ENCODE measurements around the gene AKAP7. TPM values are rescaled to one million over a fixed set of nuclear protein-coding genes. Genes with fewer than 3 reads are reported as not detected.

Gene AKAP7
- polyA plus RNA-seq, 1 donor (not counting 4 experiments of a cell fraction or from before 2014, with no cell fraction given) = 1.7 TPM

- TF ChIP-seq CTCF (optimal IDR thresholded peaks at IDR 0.05 in 1 of 3, IDR thresholded peaks at IDR 0.05 in 1 of 3, conservative IDR thresholded peaks at IDR 0.05 in 1 of 3; ENCODE audit: extremely low read depth in 1 of 3, insufficient read depth in 2 of 3, low read length in 3 of 3) (no peak), EZH2 (IDR thresholded peaks at IDR 0.05; ENCODE audit: low read length) (no peak)
- Histone ChIP-seq H3K79me2 (ENCODE audit: control insufficient read depth, insufficient read depth, low read length) (no peaks in the 10 kb centered on the region), H3K4me1 (ENCODE audit: control insufficient read depth, extremely low read depth, insufficient read depth, low read length) (no peaks in the 10 kb centered on the region), H3K4me3 (ENCODE audit: control insufficient read depth in 2 of 3, extremely low read depth in 1 of 3, insufficient read depth in 2 of 3, low read depth in 1 of 3, low read length in 3 of 3) (no peak overlapping the region), H3K27ac (ENCODE audit: control insufficient read depth, insufficient read depth, low read length) (no peak overlapping the region), H3K4me2 (ENCODE audit: control insufficient read depth, extremely low read depth, insufficient read depth, low read depth, low read length) (no peak overlapping the region), H3K9me3 (ENCODE audit: control insufficient read depth, low read depth, low read length) (no peaks in the 10 kb centered on the region), H3K27me3 (ENCODE audit: control insufficient read depth, extremely low read depth, insufficient read depth, low read length) (no peaks in the 10 kb centered on the region), H3K36me3 (ENCODE audit: control insufficient read depth in 2 of 2, extremely low read depth in 1 of 2, insufficient read depth in 2 of 2, low read length in 2 of 2) (no peaks in the 10 kb centered on the region), H2AFZ (ENCODE audit: control insufficient read depth, low read length) (no peak overlapping the region), H3K9ac (ENCODE audit: control insufficient read depth, extremely low read depth, insufficient read depth, low read length) (no peak overlapping the region), H4K20me1 (ENCODE audit: control insufficient read depth, extremely low read depth, insufficient read depth, low read length) (no peaks in the 10 kb centered on the region), H3K9me1 (ENCODE audit: control insufficient read depth, extremely low read depth, insufficient read depth, low read length) (no peaks in the 10 kb centered on the region)
- DNase-seq (ENCODE audit: low read depth, low spot score) (no peak), FAIRE-seq (no peak)
- dilution Hi-C loops (cut with MboI; ENCODE audit: extremely low pct_ligation_motif_present, low sequenced_read_pairs) = no loop called here
Measured at GRCh38 chr6:131269565-131270391, 134.5 kb downstream of the AKAP7 start.

- H4K20me1 ChIP-seq (ENCODE audit: control insufficient read depth, extremely low read depth, insufficient read depth, low read length) = no peaks in the 10 kb centered on the region
- no peaks in the 10 kb centered on the region for H3K36me3 ChIP-seq (ENCODE audit: control insufficient read depth in 2 of 2, extremely low read depth in 1 of 2, insufficient read depth in 2 of 2, low read length in 2 of 2)
- H3K4me3 ChIP-seq (ENCODE audit: control insufficient read depth in 2 of 3, extremely low read depth in 1 of 3, insufficient read depth in 2 of 3, low read depth in 1 of 3, low read length in 3 of 3) = no peak overlapping the region
- H3K27ac ChIP-seq (ENCODE audit: control insufficient read depth, insufficient read depth, low read length) = no peak overlapping the region
- no peaks in the 10 kb centered on the region for H3K4me1 ChIP-seq (ENCODE audit: control insufficient read depth, extremely low read depth, insufficient read depth, low read length)
- DNase-seq (ENCODE audit: low read depth, low spot score) (no peak), FAIRE-seq (no peak)
- H3K4me2 ChIP-seq (ENCODE audit: control insufficient read depth, extremely low read depth, insufficient read depth, low read depth, low read length) = no peak overlapping the region
- no peak overlapping the region for H3K9ac ChIP-seq (ENCODE audit: control insufficient read depth, extremely low read depth, insufficient read depth, low read length)
- no peak for TF ChIP-seq EZH2 (IDR thresholded peaks at IDR 0.05; ENCODE audit: low read length)
- TF ChIP-seq CTCF (optimal IDR thresholded peaks at IDR 0.05 in 1 of 3, IDR thresholded peaks at IDR 0.05 in 1 of 3, conservative IDR thresholded peaks at IDR 0.05 in 1 of 3; ENCODE audit: extremely low read depth in 1 of 3, insufficient read depth in 2 of 3, low read length in 3 of 3) = no peak
- no peaks in the 10 kb centered on the region for H3K9me3 ChIP-seq (ENCODE audit: control insufficient read depth, low read depth, low read length)
- H3K27me3 ChIP-seq (ENCODE audit: control insufficient read depth, extremely low read depth, insufficient read depth, low read length) = no peaks in the 10 kb centered on the region
- H3K9me1 ChIP-seq (ENCODE audit: control insufficient read depth, extremely low read depth, insufficient read depth, low read length) = no peaks in the 10 kb centered on the region
- dilution Hi-C loops (cut with MboI; ENCODE audit: extremely low pct_ligation_motif_present, low sequenced_read_pairs) = no loop called here
- H3K79me2 ChIP-seq (ENCODE audit: control insufficient read depth, insufficient read depth, low read length) = no peaks in the 10 kb centered on the region
- H2AFZ ChIP-seq (ENCODE audit: control insufficient read depth, low read length) = no peak overlapping the region
Measured at GRCh38 chr6:131270534-131270933, 135.3 kb downstream of the AKAP7 start.
